DLD1 (cell line): ENCODE measurements around the gene SIK1.
"Not testable (repeated sequence)": the region's sequence is repeated elsewhere in the genome, so short reads cannot be mapped to it uniquely, and the experiment has no call there.

ENCODE experiments used
- in situ Hi-C: cut with HindIII; loops from 2 replicates; pipeline ENCODE4 v1.10.0; 2017; ENCODE audit warnings: low sequenced_read_pairs

Gene SIK1

GRCh38 chr21:43440835-43441727 lies 14.2 kb upstream of the SIK1 start:
- in situ Hi-C loops: not testable (repeated sequence)

GRCh38 chr21:43439316-43440075 lies 12.6 kb upstream of the SIK1 start:
- in situ Hi-C loops: not testable (repeated sequence)

- in situ Hi-C loops: not testable (repeated sequence)
These were observed 9.3 kb upstream of the SIK1 start for GRCh38 chr21:43436272-43436671.

GRCh38 chr21:43433340-43434136 lies 6.6 kb upstream of the SIK1 start:
- in situ Hi-C loops: not testable (repeated sequence)

GRCh38 chr21:43430830-43431416 lies 4.0 kb upstream of the SIK1 start:
- in situ Hi-C loops: not testable (repeated sequence)

- in situ Hi-C loops: not testable (repeated sequence)
These were observed 2.0 kb upstream of the SIK1 start for GRCh38 chr21:43428964-43429363.

- in situ Hi-C loops: not testable (repeated sequence)
These were observed 270 bp upstream of the SIK1 start for GRCh38 chr21:43427242-43427559.

- in situ Hi-C loops: not testable (repeated sequence)
These were observed 927 bp downstream of the SIK1 start for GRCh38 chr21:43426004-43426403.

GRCh38 chr21:43419475-43419874 lies 7.5 kb downstream of the SIK1 start:
- in situ Hi-C loops: not testable (repeated sequence)

GRCh38 chr21:43414576-43414975 lies 12.4 kb downstream of the SIK1 start:
- in situ Hi-C loops: not testable (repeated sequence)

- in situ Hi-C loops: not testable (repeated sequence)
These were observed 14.7 kb downstream of the SIK1 start for GRCh38 chr21:43412020-43412788.

GRCh38 chr21:43410456-43411068 lies 16.4 kb downstream of the SIK1 start:
- in situ Hi-C loops: not testable (repeated sequence)

GRCh38 chr21:43407139-43407538 lies 19.8 kb downstream of the SIK1 start:
- in situ Hi-C loops: not testable (repeated sequence)

- in situ Hi-C loops: not testable (repeated sequence)
These were observed 22.5 kb downstream of the SIK1 start for GRCh38 chr21:43404450-43404849.

- in situ Hi-C loops: not testable (repeated sequence)
These were observed 23.1 kb downstream of the SIK1 start for GRCh38 chr21:43403651-43404430.

- in situ Hi-C loops: not testable (repeated sequence)
These were observed 25.8 kb downstream of the SIK1 start for GRCh38 chr21:43401125-43401524.

- in situ Hi-C loops: not testable (repeated sequence)
These were observed 27.3 kb downstream of the SIK1 start for GRCh38 chr21:43399595-43400015.

GRCh38 chr21:43399136-43399535 lies 27.8 kb downstream of the SIK1 start:
- in situ Hi-C loops: not testable (repeated sequence)

- in situ Hi-C loops: not testable (repeated sequence)
These were observed 28.4 kb downstream of the SIK1 start for GRCh38 chr21:43398533-43398932.
